ENCODE measurements around the gene OS9.

The OS9 gene

DNA sequence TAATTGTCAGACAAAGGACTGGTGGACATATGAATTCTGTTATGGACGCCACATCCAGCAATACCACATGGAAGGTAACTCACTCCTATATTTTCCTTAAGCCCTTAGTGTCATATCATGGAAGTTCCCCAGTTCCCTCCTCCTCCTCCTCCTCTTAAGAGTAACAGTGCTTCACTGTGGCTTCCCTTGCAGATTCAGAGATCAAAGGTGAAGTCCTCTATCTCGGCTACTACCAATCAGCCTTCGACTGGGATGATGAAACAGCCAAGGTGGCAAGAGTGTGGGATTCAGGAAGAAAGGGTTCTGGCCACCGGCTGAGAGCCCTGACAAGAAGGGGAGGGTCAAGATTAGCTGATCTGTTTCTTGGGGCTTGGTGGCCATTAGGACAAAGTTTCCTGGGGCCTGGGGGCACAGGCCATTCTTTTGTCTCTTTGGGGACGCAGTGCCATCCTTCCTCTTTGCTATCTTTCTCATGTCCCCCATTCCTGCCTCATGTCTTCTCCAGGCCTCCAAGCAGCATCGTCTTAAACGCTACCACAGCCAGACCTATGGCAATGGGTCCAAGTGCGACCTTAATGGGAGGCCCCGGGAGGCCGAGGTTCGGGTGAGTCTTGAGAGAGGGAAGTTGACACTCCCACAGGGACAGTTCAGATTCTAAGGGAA lies 2.0 kb downstream of the OS9 start:
- CTCF ChIA-PET: no interaction called here

DNA sequence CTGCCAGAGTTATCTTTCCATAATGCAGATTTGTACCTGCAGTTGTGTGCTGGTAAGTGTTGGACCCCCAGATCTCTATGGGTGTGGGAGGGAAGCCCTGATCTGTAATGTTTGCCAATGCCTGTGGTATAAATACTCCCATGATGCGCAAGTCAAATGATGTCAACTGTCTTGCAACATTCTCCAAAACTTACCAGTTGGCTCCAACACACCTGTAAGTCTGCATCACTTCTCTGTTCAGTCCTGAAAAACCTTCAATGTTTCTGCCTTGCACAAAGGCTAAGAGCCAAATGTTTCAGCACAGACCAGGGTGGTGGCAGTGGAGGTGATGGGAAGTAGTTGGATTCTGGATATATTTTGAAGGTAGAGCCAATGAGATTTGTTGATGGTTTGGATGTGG lies 3.1 kb downstream of the OS9 start:
- no peak overlapping the region for H3K27ac ChIP-seq
- CTCF ChIA-PET: no interaction called here
- TF ChIP-seq, protein P1, sequence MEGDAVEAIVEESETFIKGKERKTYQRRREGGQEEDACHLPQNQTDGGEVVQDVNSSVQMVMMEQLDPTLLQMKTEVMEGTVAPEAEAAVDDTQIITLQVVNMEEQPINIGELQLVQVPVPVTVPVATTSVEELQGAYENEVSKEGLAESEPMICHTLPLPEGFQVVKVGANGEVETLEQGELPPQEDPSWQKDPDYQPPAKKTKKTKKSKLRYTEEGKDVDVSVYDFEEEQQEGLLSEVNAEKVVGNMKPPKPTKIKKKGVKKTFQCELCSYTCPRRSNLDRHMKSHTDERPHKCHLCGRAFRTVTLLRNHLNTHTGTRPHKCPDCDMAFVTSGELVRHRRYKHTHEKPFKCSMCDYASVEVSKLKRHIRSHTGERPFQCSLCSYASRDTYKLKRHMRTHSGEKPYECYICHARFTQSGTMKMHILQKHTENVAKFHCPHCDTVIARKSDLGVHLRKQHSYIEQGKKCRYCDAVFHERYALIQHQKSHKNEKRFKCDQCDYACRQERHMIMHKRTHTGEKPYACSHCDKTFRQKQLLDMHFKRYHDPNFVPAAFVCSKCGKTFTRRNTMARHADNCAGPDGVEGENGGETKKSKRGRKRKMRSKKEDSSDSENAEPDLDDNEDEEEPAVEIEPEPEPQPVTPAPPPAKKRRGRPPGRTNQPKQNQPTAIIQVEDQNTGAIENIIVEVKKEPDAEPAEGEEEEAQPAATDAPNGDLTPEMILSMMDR (conservative IDR thresholded peaks at IDR 0.05; ENCODE audit: low read depth): no peak
- DNase-seq (ENCODE audit: low spot score): no peak
- POLR2A ChIA-PET (ENCODE audit: low non-redundant PET): no interaction called here

More for the DNA sequence above, 2.0 kb downstream of the OS9 start:
- POLR2A ChIA-PET (ENCODE audit: low non-redundant PET): no interaction called here
- H3K27ac ChIP-seq: no peak overlapping the region
- no peak for DNase-seq (ENCODE audit: low spot score)
- TF ChIP-seq, protein P1 (conservative IDR thresholded peaks at IDR 0.05; ENCODE audit: low read depth): no peak

DNA sequence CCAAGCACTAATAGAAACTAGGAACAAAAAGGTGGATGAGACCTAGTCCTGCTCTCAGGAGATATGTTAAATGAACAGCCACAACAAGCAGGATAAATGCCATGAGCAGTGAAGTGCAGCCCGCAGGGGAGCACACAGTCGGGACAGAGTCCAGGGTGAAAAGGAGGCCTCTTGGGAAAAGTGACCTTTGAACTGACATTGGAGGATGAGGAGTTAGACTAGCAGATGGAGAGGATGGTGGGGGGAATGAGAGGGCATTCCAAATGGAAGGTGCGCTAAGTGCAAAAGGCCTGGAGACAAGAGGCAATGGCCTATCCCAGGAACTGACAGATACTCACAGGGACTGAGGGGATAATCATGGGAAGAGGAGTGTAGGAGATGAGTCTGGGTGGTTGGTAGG lies 4.5 kb downstream of the OS9 start:
- TF ChIP-seq, protein P1 (conservative IDR thresholded peaks at IDR 0.05; ENCODE audit: low read depth): no peak
- ChIA-PET CTCF (no interaction called here), POLR2A (ENCODE audit: low non-redundant PET) (no interaction called here)
- DNase-seq (ENCODE audit: low spot score): no peak
- no peak overlapping the region for H3K27ac ChIP-seq

DNA sequence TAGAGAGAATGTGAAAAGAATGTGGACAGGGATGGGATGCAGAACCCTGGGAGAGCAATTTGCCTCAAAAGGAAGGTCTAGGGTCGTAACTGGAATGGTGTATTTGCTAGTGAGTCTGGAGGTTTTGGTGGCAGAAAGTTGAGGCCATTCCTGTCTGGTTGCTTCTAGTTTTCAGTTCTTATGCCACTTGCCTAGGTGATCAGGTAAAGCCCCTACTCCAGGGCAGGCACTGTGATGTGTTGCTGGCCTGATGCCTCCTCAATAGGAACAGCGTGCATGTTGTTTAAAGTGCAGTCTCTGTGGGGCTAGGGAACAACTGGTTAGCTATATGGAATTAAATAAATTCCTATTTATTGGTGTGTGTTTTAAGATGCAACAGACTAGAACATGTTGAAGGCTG lies 6.4 kb downstream of the OS9 start:
- POLR2A ChIA-PET (ENCODE audit: low non-redundant PET): no interaction called here

DNA sequence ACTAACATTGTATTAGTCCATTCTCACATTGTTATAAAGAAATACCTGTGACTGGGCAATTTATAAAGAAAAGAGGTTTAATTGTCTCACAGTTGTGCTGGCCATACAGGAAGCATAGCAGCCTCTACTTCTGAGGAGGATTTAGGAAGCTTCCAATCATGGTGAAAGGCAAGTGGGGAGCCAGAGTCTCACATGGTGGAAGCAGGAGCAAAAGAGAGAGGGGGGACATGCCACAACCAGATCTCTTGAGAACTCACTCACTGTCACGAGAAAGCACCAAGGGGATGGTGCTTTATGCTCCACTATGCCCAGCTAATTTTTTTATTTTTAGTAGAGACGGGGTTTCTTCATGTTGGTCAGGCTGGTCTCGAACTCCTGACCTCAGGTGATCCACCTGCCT lies 13.3 kb downstream of the OS9 start:
- POLR2A ChIA-PET (ENCODE audit: low non-redundant PET): no interaction called here
- DNase-seq (ENCODE audit: low spot score): no peak
- no peak overlapping the region for H3K27ac ChIP-seq
- CTCF ChIA-PET: interaction anchor here (0.6 to 0.8 kb wide), 2 partner anchors 19 to 115 kb away, joined by 3 read pairs; no protein-coding TSS in a partner anchor
- TF ChIP-seq, protein P1 (conservative IDR thresholded peaks at IDR 0.05; ENCODE audit: low read depth): no peak

More for the DNA sequence above, 6.4 kb downstream of the OS9 start:
- no peak overlapping the region for H3K27ac ChIP-seq
- CTCF ChIA-PET: interaction anchor here (0.7 kb wide), 1 partner anchor 616 kb away, joined by 4 read pairs; no protein-coding TSS in a partner anchor
- DNase-seq (ENCODE audit: low spot score): no peak
- TF ChIP-seq, protein P1 (conservative IDR thresholded peaks at IDR 0.05; ENCODE audit: low read depth): no peak

DNA sequence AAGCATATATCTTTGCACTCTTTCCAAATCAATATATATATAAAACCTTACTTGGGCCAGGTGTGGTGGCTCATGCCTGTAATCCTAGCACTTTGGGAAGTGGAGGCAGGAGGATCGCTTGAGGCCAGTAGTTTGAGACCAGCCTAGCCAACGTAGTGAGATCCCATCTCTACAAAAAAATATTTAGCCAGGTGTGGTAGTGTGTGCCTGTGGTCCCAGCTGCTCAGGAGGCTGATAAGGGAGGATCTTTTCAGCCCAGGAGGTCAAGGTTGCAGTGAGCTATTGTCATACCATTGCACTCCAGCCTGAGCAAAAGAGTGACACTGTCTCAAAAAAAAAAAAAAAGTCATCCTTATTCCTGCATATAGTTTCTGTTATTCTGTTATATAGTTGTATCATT lies 14.4 kb downstream of the OS9 start:
- H3K27ac ChIP-seq: no peak overlapping the region
- TF ChIP-seq, protein P1 (conservative IDR thresholded peaks at IDR 0.05; ENCODE audit: low read depth): no peak
- ChIA-PET CTCF (interaction anchor here (0.8 kb wide), 1 partner anchor 18 kb away, joined by 3 read pairs; no protein-coding TSS in a partner anchor), POLR2A (ENCODE audit: low non-redundant PET) (no interaction called here)
- DNase-seq (ENCODE audit: low spot score): no peak

All from RWPE1 (cell line).